Measurements from ENCODE around the gene GAP43.

GAP43 gene

DNA sequence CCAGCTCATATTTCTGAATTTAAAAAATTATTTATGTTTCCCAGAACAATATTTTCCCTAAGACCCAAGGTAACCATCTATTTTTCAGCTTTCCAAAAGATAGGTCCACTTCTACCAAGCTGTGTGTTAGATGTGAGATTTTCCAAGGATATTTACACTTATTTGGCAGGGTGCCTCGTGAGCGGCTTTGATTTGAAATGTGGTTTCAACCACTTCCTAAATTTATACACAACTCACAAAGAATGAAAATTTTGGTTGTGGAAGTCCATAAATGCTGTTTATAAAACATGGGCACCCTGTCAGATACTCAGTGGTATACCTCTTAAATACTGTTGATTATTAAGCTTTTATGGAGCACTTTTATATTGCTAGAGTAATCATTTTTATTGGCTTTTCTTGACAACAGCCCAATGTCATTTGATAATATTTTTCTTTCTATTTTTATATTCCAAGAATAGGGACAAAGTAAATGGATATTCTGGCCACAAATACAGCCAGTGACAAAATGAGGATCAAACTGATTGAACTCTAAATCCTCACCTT is 57.6 kb downstream of the GAP43 start:
- Histone ChIP-seq H3K27me3 (ENCODE audit: insufficient read depth, low read length) (no peaks in the 10 kb centered on the region), H3K27ac (ENCODE audit: low read depth, low read length) (no peak overlapping the region), H2AFZ (ENCODE audit: low read length, unreplicated experiment) (no peak overlapping the region), H3K79me2 (ENCODE audit: control insufficient read depth, insufficient read depth, low read length, unreplicated experiment) (no peaks in the 10 kb centered on the region), H3K4me3 (ENCODE audit: low read depth, low read length) (no peak overlapping the region), H3K36me3 (ENCODE audit: insufficient read depth, low read length) (no peaks in the 10 kb centered on the region), H3K4me1 (ENCODE audit: control insufficient read depth, insufficient read depth, low read length, unreplicated experiment) (no peaks in the 10 kb centered on the region)

DNA sequence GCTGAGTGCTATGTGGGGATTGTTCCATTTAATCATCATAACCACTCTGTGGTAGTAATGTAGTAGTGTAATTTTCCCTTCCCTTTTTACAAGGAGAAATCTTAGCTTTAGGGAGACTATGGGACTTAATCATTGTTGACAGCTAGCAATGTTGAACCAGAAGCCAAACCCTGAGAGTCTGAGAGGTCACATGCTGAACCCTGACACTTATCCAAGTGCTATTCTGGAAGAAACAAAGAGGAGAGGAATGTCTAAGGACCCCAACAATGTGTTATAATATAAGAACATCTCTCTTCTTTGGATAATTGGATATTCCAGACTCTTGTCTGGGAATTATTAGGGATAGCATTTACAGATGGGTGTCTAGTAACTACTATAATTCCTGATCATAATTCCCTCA is 58.4 kb downstream of the GAP43 start:
- Histone ChIP-seq H3K36me3 (ENCODE audit: insufficient read depth, low read length) (no peaks in the 10 kb centered on the region), H2AFZ (ENCODE audit: low read length, unreplicated experiment) (no peak overlapping the region), H3K27ac (ENCODE audit: low read depth, low read length) (no peak overlapping the region), H3K79me2 (ENCODE audit: control insufficient read depth, insufficient read depth, low read length, unreplicated experiment) (no peaks in the 10 kb centered on the region), H3K4me1 (ENCODE audit: control insufficient read depth, insufficient read depth, low read length, unreplicated experiment) (no peaks in the 10 kb centered on the region), H3K27me3 (ENCODE audit: insufficient read depth, low read length) (no peaks in the 10 kb centered on the region), H3K4me3 (ENCODE audit: low read depth, low read length) (no peak overlapping the region)

DNA sequence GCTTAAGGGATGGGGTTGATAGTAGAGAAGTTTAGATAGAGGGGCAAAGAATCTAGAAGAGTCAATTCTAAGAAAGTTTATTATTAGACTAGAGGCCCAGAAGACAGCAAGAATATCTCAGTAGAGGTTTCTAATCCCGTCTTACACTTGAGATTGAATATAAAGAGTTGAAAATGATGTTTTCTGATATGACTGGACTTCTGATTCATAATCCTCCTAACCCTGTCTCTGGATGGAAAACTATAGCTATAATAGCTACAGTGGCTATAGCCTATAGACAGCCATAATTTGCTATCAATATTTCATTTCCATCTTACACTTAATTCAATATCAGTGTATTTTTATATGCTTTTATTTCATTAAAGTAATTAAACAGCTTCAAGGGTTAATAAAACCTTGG is 60.0 kb downstream of the GAP43 start:
- Histone ChIP-seq H3K27ac (ENCODE audit: low read depth, low read length) (no peak overlapping the region), H3K4me3 (ENCODE audit: low read depth, low read length) (no peak overlapping the region), H3K36me3 (ENCODE audit: insufficient read depth, low read length) (no peaks in the 10 kb centered on the region), H2AFZ (ENCODE audit: low read length, unreplicated experiment) (no peak overlapping the region), H3K27me3 (ENCODE audit: insufficient read depth, low read length) (no peaks in the 10 kb centered on the region), H3K79me2 (ENCODE audit: control insufficient read depth, insufficient read depth, low read length, unreplicated experiment) (no peaks in the 10 kb centered on the region), H3K4me1 (ENCODE audit: control insufficient read depth, insufficient read depth, low read length, unreplicated experiment) (no peaks in the 10 kb centered on the region)

DNA sequence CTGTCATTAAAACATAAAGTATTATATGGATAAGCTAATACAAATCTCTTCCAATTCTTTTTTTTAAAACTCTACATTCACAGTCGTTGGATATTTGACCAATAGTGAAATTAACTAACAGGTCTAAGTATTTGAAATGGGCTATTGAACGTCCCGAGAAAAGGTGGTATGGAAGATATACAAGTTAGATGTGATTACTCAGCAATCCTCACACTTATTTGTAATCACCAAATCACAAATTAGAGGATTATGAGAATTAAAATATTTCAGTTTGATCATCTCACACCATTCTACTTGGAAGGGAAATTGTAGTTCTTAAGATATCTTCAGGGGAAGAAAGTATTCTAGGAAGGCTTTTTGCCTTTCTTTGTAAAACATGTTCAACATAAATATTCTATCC is 60.5 kb downstream of the GAP43 start:
- Histone ChIP-seq H3K4me3 (ENCODE audit: low read depth, low read length) (no peak overlapping the region), H3K36me3 (ENCODE audit: insufficient read depth, low read length) (no peaks in the 10 kb centered on the region), H3K27ac (ENCODE audit: low read depth, low read length) (no peak overlapping the region), H3K27me3 (ENCODE audit: insufficient read depth, low read length) (no peaks in the 10 kb centered on the region), H3K4me1 (ENCODE audit: control insufficient read depth, insufficient read depth, low read length, unreplicated experiment) (no peaks in the 10 kb centered on the region), H3K79me2 (ENCODE audit: control insufficient read depth, insufficient read depth, low read length, unreplicated experiment) (no peaks in the 10 kb centered on the region), H2AFZ (ENCODE audit: low read length, unreplicated experiment) (no peak overlapping the region)

DNA sequence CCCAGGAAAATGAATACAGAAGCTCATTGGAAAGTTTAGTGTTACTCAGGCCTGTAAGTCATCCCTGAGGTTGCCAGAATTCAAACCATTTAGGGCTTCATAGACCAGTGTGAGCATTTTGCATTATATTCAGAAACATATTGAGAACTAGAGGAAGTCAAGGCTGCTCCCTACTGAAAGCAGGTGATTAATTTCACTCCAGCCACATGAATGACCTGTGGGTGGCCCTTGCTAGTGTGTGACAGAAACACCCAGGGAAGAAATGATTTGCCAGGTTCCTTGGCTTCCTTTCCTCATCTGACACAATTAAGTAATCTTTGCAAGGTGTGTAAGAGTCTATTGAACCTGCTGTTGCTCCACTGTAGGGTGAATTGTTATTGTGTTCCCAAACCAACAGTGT is 61.8 kb downstream of the GAP43 start:
- Histone ChIP-seq H3K27ac (ENCODE audit: low read depth, low read length) (no peak overlapping the region), H3K27me3 (ENCODE audit: insufficient read depth, low read length) (no peaks in the 10 kb centered on the region), H3K36me3 (ENCODE audit: insufficient read depth, low read length) (no peaks in the 10 kb centered on the region), H3K79me2 (ENCODE audit: control insufficient read depth, insufficient read depth, low read length, unreplicated experiment) (no peaks in the 10 kb centered on the region), H3K4me1 (ENCODE audit: control insufficient read depth, insufficient read depth, low read length, unreplicated experiment) (no peaks in the 10 kb centered on the region), H2AFZ (ENCODE audit: low read length, unreplicated experiment) (no peak overlapping the region), H3K4me3 (ENCODE audit: low read depth, low read length) (no peak overlapping the region)

DNA sequence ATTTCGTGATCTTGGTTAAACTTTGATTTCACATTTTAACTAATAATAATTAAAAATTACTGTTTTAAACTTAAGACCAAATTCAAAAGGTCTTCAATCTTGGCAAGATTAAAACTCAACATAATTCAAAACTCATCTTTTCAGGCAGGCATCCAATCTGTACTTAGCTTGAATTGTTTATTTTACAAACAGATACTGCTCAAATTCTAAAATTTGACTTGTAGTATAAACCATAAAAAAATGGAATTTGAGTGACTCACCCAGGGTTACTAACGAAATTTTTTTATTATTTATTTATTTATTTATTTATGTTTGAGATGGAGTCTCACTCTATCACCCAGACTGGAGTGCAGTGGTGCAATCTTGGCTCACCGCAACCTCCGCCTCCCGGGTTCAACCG is 64.4 kb downstream of the GAP43 start:
- Histone ChIP-seq H3K4me3 (ENCODE audit: low read depth, low read length) (no peak overlapping the region), H3K36me3 (ENCODE audit: insufficient read depth, low read length) (no peaks in the 10 kb centered on the region), H3K27me3 (ENCODE audit: insufficient read depth, low read length) (no peaks in the 10 kb centered on the region), H2AFZ (ENCODE audit: low read length, unreplicated experiment) (no peak overlapping the region), H3K4me1 (ENCODE audit: control insufficient read depth, insufficient read depth, low read length, unreplicated experiment) (no peaks in the 10 kb centered on the region), H3K27ac (ENCODE audit: low read depth, low read length) (no peak overlapping the region), H3K79me2 (ENCODE audit: control insufficient read depth, insufficient read depth, low read length, unreplicated experiment) (no peaks in the 10 kb centered on the region)

DNA sequence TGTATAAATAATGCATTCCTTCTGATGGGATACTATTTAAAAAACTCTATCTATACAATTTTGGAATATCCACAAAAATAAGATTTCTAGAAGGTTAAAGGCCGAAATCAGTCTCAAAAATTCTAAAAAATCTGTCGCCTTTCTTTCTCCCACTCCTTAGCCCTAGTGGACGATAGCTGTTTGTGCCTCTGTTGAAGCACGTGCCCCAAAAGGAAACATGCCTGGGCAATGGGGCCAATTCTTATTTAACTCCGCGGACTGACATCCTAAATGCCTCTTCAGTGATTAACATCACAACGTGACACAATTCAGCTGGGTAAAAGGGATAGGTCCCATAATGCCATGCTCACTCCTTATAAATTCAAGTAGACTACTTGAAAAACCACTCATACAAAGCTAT is 65.1 kb downstream of the GAP43 start:
- H3K4me1 ChIP-seq (ENCODE audit: control insufficient read depth, insufficient read depth, low read length, unreplicated experiment): no peaks in the 10 kb centered on the region
- H3K27ac ChIP-seq (ENCODE audit: low read depth, low read length): no peak overlapping the region
- H3K36me3 ChIP-seq (ENCODE audit: insufficient read depth, low read length): no peaks in the 10 kb centered on the region
- no peak overlapping the region for H2AFZ ChIP-seq (ENCODE audit: low read length, unreplicated experiment)
- H3K27me3 ChIP-seq (ENCODE audit: insufficient read depth, low read length): no peaks in the 10 kb centered on the region
- H3K4me3 ChIP-seq (ENCODE audit: low read depth, low read length): no peak overlapping the region
- no peaks in the 10 kb centered on the region for H3K79me2 ChIP-seq (ENCODE audit: control insufficient read depth, insufficient read depth, low read length, unreplicated experiment)

DNA sequence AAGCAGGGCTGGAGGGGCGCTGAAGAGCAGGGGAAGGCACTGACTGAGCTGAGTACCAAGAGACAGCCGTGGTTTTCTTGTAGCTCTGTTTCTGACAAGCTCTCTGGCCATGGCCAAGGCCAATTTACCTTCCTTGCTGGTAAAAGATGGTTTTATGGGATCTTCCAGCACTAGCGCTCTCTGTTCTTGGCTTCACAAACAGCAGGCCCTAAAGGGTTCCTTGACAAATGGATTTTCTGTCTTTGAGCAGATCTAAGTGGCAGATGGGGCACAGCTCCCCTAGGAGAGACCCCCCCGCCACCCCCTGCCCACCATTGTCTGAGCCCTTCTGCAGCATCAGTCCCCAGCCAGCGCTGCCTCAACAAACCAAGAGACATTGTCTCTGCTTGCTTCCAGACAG is 66.6 kb downstream of the GAP43 start:
- H2AFZ ChIP-seq (ENCODE audit: low read length, unreplicated experiment): no peak overlapping the region
- H3K27ac ChIP-seq (ENCODE audit: low read depth, low read length): no peak overlapping the region
- H3K27me3 ChIP-seq (ENCODE audit: insufficient read depth, low read length): no peaks in the 10 kb centered on the region
- H3K36me3 ChIP-seq (ENCODE audit: insufficient read depth, low read length): no peaks in the 10 kb centered on the region
- no peaks in the 10 kb centered on the region for H3K79me2 ChIP-seq (ENCODE audit: control insufficient read depth, insufficient read depth, low read length, unreplicated experiment)
- no peaks in the 10 kb centered on the region for H3K4me1 ChIP-seq (ENCODE audit: control insufficient read depth, insufficient read depth, low read length, unreplicated experiment)
- no peak overlapping the region for H3K4me3 ChIP-seq (ENCODE audit: low read depth, low read length)

DNA sequence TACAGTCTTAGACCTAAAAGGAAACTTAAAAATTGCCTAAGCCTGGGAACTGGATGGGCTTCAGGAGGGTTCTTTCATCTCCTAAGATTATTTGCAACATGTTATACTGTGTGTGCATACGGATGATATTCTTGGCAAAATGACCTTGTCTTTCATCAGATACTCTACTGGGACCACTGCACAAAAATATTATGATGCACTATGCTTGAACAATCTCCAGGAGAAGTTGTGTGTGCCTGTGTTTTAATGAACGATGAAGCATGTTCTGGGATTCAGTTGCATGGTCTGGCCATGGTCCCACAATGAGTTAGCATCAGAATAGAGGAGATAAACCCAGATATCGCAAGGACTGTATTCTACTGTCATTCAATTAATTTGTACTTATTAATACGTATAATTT is 68.7 kb downstream of the GAP43 start:
- Histone ChIP-seq H3K27me3 (ENCODE audit: insufficient read depth, low read length) (no peaks in the 10 kb centered on the region), H2AFZ (ENCODE audit: low read length, unreplicated experiment) (no peak overlapping the region), H3K36me3 (ENCODE audit: insufficient read depth, low read length) (no peaks in the 10 kb centered on the region), H3K27ac (ENCODE audit: low read depth, low read length) (no peak overlapping the region), H3K4me3 (ENCODE audit: low read depth, low read length) (no peak overlapping the region), H3K4me1 (ENCODE audit: control insufficient read depth, insufficient read depth, low read length, unreplicated experiment) (no peaks in the 10 kb centered on the region), H3K79me2 (ENCODE audit: control insufficient read depth, insufficient read depth, low read length, unreplicated experiment) (no peaks in the 10 kb centered on the region)

DNA sequence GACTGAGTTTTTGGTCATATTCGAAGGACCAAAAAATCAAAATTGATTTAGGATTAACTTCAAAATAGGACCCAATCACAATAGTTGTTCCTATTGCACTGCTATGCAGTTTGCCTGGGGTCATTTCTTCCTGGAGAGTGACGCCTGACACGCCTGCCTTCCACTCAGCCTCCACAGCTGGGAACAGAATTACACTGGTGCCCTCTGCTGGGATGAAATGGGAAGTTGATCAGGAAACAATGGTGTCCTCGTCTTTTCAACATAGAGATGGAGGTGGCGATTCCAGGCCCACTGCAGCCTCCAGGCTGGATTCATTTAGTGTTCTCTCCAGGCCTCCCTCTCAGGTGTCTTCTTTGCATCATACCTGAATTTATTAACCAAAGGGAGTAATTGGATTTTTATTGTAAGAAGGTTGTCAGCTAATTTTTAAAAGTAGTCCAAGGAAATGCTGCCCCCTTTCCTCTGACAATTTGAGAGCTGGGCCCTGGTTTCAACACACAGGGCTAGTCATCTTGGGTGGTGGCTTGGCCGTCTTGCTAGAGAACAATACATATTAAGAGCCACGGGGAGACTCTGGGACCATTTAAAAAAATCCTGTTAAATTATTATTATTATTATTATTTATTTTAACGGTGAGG is 69.7 kb downstream of the GAP43 start:
- Histone ChIP-seq H3K4me3 (ENCODE audit: low read depth, low read length) (no peak overlapping the region), H3K27ac (ENCODE audit: low read depth, low read length) (0 out of 2 replicates have a peak overlapping the region, but pooled peaks have one; percentile 20), H3K4me1 (ENCODE audit: control insufficient read depth, insufficient read depth, low read length, unreplicated experiment) (peaks cover 7% of the 10 kb centered on the region), H3K27me3 (ENCODE audit: insufficient read depth, low read length) (no peaks in the 10 kb centered on the region), H3K36me3 (ENCODE audit: insufficient read depth, low read length) (no peaks in the 10 kb centered on the region), H2AFZ (ENCODE audit: low read length, unreplicated experiment) (peak overlapping the region; percentile 84), H3K79me2 (ENCODE audit: control insufficient read depth, insufficient read depth, low read length, unreplicated experiment) (no peaks in the 10 kb centered on the region)

DNA sequence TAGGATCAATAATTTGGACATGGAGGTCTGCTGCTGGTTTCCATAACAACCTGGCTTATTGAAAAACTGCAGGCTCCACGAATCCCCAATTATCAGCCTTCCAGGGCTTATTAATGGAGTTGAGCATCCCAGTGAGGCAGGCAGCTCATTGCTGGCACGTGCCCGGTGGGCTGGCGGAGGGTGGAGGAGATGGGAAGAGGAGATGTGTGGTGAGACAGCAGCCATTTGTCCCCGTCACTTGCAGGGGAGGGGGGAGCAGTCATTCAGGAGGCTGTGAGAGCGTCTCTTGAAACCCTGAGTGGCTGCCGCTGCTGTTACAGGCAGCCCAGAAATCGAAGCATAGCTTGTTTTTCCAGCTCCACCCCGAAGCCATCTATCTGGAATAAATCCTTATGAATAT is 70.6 kb downstream of the GAP43 start:
- Histone ChIP-seq H3K27ac (ENCODE audit: low read depth, low read length) (no peak overlapping the region), H3K4me1 (ENCODE audit: control insufficient read depth, insufficient read depth, low read length, unreplicated experiment) (peaks cover 7% of the 10 kb centered on the region), H3K79me2 (ENCODE audit: control insufficient read depth, insufficient read depth, low read length, unreplicated experiment) (no peaks in the 10 kb centered on the region), H3K27me3 (ENCODE audit: insufficient read depth, low read length) (no peaks in the 10 kb centered on the region), H3K4me3 (ENCODE audit: low read depth, low read length) (no peak overlapping the region), H3K36me3 (ENCODE audit: insufficient read depth, low read length) (no peaks in the 10 kb centered on the region), H2AFZ (ENCODE audit: low read length, unreplicated experiment) (no peak overlapping the region)

Data from ACC112 (cell line).